Prostate gland (tissue), 2 donors: ENCODE results near the gene PRAME. TPM values are rescaled to one million over a fixed set of nuclear protein-coding genes. Genes with fewer than 3 reads are reported as not detected.

Experiments used
- DNase-seq: peaks from one replicate; pipeline ENCODE4 v3.0.0-alpha.2; 2019; ENCODE audit warnings: low spot score
- H3K27ac ChIP-seq, 2 donors: fragments of 200-600 bp; sonication (generic); 2 replicates each; pipeline ENCODE4 v1.5.1; 2017 to 2019
- H3K27me3 ChIP-seq: fragments of 200-600 bp; sonication (generic); replicated peaks from 2 replicates; pipeline ENCODE4 v1.5.1; 2019; ENCODE audit not compliant: insufficient read depth
- H3K36me3 ChIP-seq, 2 donors: fragments of 200-600 bp; sonication (generic); 1 replicate in 1 of 2; 2 replicates in 1 of 2; pipeline versions ENCODE4 v1.5.1 to v1.8.1; 2017 to 2019
- H3K4me1 ChIP-seq: fragments of 200-600 bp; sonication (generic); replicated peaks from 2 replicates; pipeline ENCODE4 v1.5.1; 2019
- H3K4me3 ChIP-seq, 2 donors: fragments of 200-600 bp; sonication (generic); 2 replicates each; pipeline ENCODE4 v1.5.1; 2017 to 2019
- H3K9me3 ChIP-seq: fragments of 200-600 bp; sonication (generic); 2 replicates; pipeline ENCODE4 v1.5.1; 2017
- POLR2A ChIP-seq: fragments of 450-650 bp; IDR thresholded peaks from one replicate; pipeline ENCODE4 v1.6.1; 2016; ENCODE audit warnings: antibody characterized with exemption, mild to moderate bottlenecking
- POLR2AphosphoS5 ChIP-seq: sonication (generic); formaldehyde crosslinking; IDR thresholded peaks from one replicate; pipeline ENCODE4 v1.6.1; 2017; ENCODE audit warnings: antibody characterized with exemption
- WGBS: methylation state at CpG from one replicate; pipeline ENCODE4 v1.1.5; 2018; 5-methylcytosine and 5-hydroxymethylcytosine counted together
- intact Hi-C: fragments of 100-400 bp; cut with DNase I; formaldehyde crosslinking; loops from one replicate; pipeline ENCODE4 v1.14.2; 2022
- total RNA-seq, 2 donors: library from RNA; depleted of rRNA; stranded (reverse); fragments of >200 nt; gene quantifications; one replicate each; pipeline ENCODE4 v1.1.0, GENCODE V29; 2016
- TF ChIP-seq, protein P1 (sequence below), 4 experiments: fragments of 200-600 bp in 2 of 4; fragments of 450-650 bp in 2 of 4; sonication (generic) in 2 of 4; IDR thresholded peaks; 1 replicate in 3 of 4; 2 replicates in 1 of 4; pipeline ENCODE4 v1.5.1; 2016 to 2019; ENCODE audit warnings: antibody characterized with exemption in 4 of 4, mild to moderate bottlenecking in 2 of 4, moderate library complexity in 2 of 4

The PRAME gene
- total RNA-seq, 2 donors from 2014 or later, result 103 TPM; not detected in 1

DNA sequence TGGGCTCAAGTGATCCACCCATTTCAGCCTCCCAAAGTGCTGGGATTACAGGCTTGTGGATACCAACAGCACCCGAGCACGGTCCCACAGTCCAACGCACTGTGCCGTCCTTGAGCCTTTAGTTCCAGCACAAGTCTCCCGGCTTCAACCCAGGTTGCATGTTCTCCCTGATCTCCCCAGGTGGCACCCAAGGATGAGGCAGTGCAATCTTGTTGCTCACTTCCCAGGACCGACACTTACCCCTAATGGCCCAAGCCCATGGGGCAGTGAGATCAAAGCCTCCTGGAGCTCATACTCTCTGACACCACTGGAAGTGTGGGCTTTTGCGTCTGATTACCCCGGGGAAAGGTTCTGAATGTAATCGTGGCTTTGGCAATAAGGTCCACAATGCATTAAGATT is 3.5 kb downstream of the PRAME start:
- WGBS, result 94% methylated on average over 9 of the region's 9 CpGs
- H3K27ac ChIP-seq, result no peak overlapping the region
- TF ChIP-seq POLR2AphosphoS5 (no peak), POLR2A (no peak)
- TF ChIP-seq, protein P1, sequence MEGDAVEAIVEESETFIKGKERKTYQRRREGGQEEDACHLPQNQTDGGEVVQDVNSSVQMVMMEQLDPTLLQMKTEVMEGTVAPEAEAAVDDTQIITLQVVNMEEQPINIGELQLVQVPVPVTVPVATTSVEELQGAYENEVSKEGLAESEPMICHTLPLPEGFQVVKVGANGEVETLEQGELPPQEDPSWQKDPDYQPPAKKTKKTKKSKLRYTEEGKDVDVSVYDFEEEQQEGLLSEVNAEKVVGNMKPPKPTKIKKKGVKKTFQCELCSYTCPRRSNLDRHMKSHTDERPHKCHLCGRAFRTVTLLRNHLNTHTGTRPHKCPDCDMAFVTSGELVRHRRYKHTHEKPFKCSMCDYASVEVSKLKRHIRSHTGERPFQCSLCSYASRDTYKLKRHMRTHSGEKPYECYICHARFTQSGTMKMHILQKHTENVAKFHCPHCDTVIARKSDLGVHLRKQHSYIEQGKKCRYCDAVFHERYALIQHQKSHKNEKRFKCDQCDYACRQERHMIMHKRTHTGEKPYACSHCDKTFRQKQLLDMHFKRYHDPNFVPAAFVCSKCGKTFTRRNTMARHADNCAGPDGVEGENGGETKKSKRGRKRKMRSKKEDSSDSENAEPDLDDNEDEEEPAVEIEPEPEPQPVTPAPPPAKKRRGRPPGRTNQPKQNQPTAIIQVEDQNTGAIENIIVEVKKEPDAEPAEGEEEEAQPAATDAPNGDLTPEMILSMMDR (IDR thresholded peaks at IDR 0.05), result no peak
- no peaks in the 10 kb centered on the region for H3K9me3 ChIP-seq
- no peaks in the 10 kb centered on the region for H3K4me1 ChIP-seq
- intact Hi-C loops, result no loop called here
- H3K4me3 ChIP-seq, result no peak overlapping the region
- H3K36me3 ChIP-seq, result no peaks in the 10 kb centered on the region
- DNase-seq, result no peak
- no peaks in the 10 kb centered on the region for H3K27me3 ChIP-seq

DNA sequence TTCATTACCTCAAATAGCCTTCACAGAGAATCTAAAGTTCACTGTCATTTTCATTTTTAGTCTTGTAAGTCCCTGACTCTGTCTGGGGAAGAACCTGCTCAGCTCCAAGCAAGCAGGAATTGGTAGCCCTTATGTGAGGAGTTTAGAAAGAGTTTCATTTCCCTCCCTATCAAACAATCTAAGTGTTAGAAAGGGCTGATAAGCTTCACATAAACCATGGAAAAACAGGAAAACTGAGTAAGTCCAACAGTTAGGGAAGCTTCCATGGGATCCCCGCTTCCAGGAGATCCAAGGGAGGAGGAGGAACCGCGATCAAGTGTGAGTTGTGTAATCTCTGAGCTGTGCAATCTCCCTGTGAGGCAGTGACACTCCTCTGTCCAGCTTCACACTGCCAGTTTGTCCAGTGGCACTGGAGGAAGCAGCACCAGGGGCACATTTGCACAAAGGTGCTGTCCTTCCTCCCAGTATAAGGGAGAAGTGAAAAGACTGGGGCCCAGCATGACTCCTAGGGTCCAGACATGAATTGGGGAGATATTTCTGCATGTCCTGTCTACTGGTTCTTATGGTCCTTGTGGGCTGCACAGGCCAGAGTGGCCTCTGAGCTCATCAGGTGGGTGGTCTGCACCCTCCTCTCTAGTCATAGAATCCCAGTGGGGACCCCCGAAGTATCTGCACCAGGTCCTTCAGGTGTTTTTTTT is 4.3 kb downstream of the PRAME start:
- TF ChIP-seq POLR2AphosphoS5, result no peak
- TF ChIP-seq POLR2A, result no peak
- TF ChIP-seq, protein P1 (IDR thresholded peaks at IDR 0.05), result no peak
- WGBS, result 93% methylated on average over 4 of the region's 4 CpGs
- no peaks in the 10 kb centered on the region for H3K9me3 ChIP-seq
- no peaks in the 10 kb centered on the region for H3K27me3 ChIP-seq
- H3K4me1 ChIP-seq, result no peaks in the 10 kb centered on the region
- no peak for DNase-seq
- H3K4me3 ChIP-seq, result no peak overlapping the region
- intact Hi-C loops, result no loop called here
- H3K36me3 ChIP-seq, result no peaks in the 10 kb centered on the region
- H3K27ac ChIP-seq, result no peak overlapping the region

DNA sequence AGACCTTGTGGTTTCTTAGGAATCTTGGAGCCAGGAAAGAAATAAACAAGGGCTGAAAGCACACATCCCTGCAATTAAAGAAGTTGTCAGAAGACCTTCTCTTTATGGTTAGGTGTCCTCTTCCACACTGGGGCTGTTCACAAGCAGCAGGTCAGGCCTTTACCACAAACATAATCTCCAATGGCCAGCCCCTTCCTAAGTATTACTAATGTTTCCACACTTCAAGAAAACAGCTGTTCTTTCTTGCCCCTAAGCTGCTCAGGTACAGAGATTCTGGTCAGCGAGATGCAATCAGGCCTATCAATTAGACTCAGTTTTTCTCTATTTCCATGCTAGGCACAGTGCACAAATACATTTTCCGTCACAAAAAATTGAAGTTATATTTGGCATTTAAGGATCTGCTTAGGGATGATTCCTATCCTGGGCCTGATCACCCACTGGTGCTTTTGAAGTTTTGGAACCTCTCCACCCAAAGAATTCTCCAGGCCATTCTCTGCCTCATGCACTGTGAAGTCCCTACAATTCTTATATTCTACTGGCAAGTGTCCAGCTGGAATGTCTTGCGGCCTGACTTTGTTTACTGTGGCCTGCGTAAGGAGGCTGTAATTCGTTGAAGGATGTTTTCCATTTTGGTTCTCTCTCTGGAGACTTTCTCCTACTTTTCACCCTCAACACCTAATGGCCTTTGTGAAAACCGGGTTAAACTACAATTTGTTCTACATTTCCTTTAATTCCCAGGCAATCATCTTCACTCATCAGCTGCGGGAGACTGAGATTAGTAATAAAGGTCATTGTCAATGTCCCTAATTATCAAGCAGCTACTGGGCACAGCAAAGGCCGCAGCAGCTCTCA is 5.1 kb downstream of the PRAME start:
- TF ChIP-seq POLR2AphosphoS5, result no peak
- no peak for TF ChIP-seq POLR2A
- TF ChIP-seq, protein P1 (IDR thresholded peaks at IDR 0.05), result no peak
- no peak overlapping the region for H3K27ac ChIP-seq
- no peaks in the 10 kb centered on the region for H3K9me3 ChIP-seq
- no peaks in the 10 kb centered on the region for H3K4me1 ChIP-seq
- no peaks in the 10 kb centered on the region for H3K27me3 ChIP-seq
- intact Hi-C loops, result no loop called here
- no peaks in the 10 kb centered on the region for H3K36me3 ChIP-seq
- no peak for DNase-seq
- H3K4me3 ChIP-seq, result no peak overlapping the region
- 58% methylated on average over 8 of the region's 8 CpGs for WGBS

DNA sequence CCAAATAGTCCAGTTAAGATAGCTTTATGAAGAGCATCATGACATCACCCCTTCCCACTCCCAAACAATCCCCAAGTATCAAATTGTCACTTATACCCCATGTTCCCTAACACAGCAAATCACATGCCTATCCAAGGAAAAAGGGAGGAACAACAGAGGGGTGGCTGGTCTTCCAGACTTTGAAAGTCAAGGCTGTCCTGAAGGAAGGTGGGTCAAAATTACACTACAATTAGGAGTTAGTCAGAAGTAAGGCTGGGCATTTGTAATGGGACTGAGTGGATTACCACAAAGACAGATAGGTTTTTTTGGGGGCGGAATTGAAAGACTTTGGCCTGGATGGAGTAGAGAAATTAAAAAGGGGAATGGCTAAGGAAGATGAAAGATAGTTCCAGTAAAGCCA is 5.9 kb downstream of the PRAME start:
- intact Hi-C loops, result no loop called here

More for the DNA sequence above, 5.9 kb downstream of the PRAME start:
- WGBS, result 90% methylated on average over 1 of the region's 1 CpG
- Histone ChIP-seq H3K9me3 (no peaks in the 10 kb centered on the region), H3K4me1 (no peaks in the 10 kb centered on the region), H3K27ac (no peak overlapping the region), H3K36me3 (no peaks in the 10 kb centered on the region), H3K4me3 (no peak overlapping the region), H3K27me3 (no peaks in the 10 kb centered on the region)
- DNase-seq, result no peak
- TF ChIP-seq, protein P1 (IDR thresholded peaks at IDR 0.05), result no peak
- TF ChIP-seq POLR2AphosphoS5, result no peak
- no peak for TF ChIP-seq POLR2A
